HepG2 (cell line): ENCODE data around the gene HIF3A. TPM values are rescaled to one million over a fixed set of nuclear protein-coding genes. Genes with fewer than 3 reads are reported as not detected.

ENCODE experiments used
- ATAC-seq: fragments of 200-7000 bp; cut with Tn5 transposase; 3 replicates; pipeline ENCODE4 v1.9.1; 2020; ENCODE audit warnings: mild to moderate bottlenecking, moderate library complexity
- BruUV-seq: library from RNA; stranded (reverse); fragments of 400-500 nt; replicated peaks from 2 replicates; lab custom pipeline; 2021; lab: Mats Ljungman, UMichigan
- CTCF ChIA-PET: fragments of 300-600 bp; formaldehyde crosslinking; extraction: SDS; loops from one replicate; lab custom pipeline; 2021; ENCODE audit warnings: low total read pairs, inconsistent platforms, low intra/inter-chr PET ratio; lab: Yijun Ruan, JAX
- POLR2A ChIA-PET: fragments of 350-600 bp; sonication (Branson Sonifier 250); formaldehyde crosslinking; loops from one replicate; lab custom pipeline; 2020; ENCODE audit warnings: antibody characterized with exemption, inconsistent platforms; lab: Yijun Ruan, JAX
- DNase-seq: peaks from one replicate; pipeline ENCODE4 v3.0.0-alpha.2; 2015; ENCODE audit warnings: low spot score
- FAIRE-seq: peaks from 3 replicates; lab custom pipeline; 2011; peaks lifted over from hg19 to GRCh38; lab: Jason Lieb, UNC
- H2AFZ ChIP-seq: one replicate; pipeline ENCODE4 v1.6.1; 2011; ENCODE audit warnings: low read length, inconsistent platforms
- H3K27ac ChIP-seq: fragments of 300-600 bp; 3 replicates; pipeline ENCODE4 v1.8.0; 2011; ENCODE audit warnings: mixed run types, mild to moderate bottlenecking, mixed read lengths, low read length, inconsistent platforms; ENCODE audit not compliant: insufficient read depth; ENCODE audit errors: extremely low read length
- H3K27me3 ChIP-seq, 2 experiments: fragments of 200-600 bp in 1 of 2; 2 replicates in 1 of 2; 3 replicates in 1 of 2; pipeline versions ENCODE4 v1.6.0 to v1.8.0; 2011; ENCODE audit warnings: low read length in 2 of 2, mild to moderate bottlenecking in 2 of 2, moderate library complexity in 2 of 2, inconsistent platforms in 1 of 2; ENCODE audit not compliant: insufficient read depth in 2 of 2, control insufficient read depth in 1 of 2
- H3K36me3 ChIP-seq, 2 experiments: fragments of 200-600 bp in 1 of 2; replicated peaks in 1 of 2; 2 replicates in 1 of 2; 3 replicates in 1 of 2; pipeline versions ENCODE4 v1.5.1 to v1.8.0; 2011; ENCODE audit warnings: low read length in 2 of 2, inconsistent platforms in 1 of 2; ENCODE audit not compliant: insufficient read depth in 2 of 2, control insufficient read depth in 1 of 2
- H3K4me1 ChIP-seq: 2 replicates; pipeline ENCODE4 v1.5.1; 2012; ENCODE audit warnings: low read length, inconsistent platforms; ENCODE audit not compliant: insufficient read depth
- H3K4me2 ChIP-seq: 2 replicates; pipeline ENCODE4 v1.6.0; 2011; ENCODE audit warnings: low read depth, low read length, inconsistent platforms
- H3K4me3 ChIP-seq, 3 experiments: fragments of 200-600 bp in 1 of 3; sonication (generic), shearing (Covaris generic) in 1 of 3; replicated peaks in 1 of 3; 2 replicates each; pipeline ENCODE4 v1.5.1; 2011 to 2016; ENCODE audit warnings: low read length in 3 of 3, inconsistent platforms in 2 of 3, low read depth in 2 of 3, mild to moderate bottlenecking in 2 of 3, control low read depth in 1 of 3, mixed read lengths in 1 of 3; ENCODE audit not compliant: insufficient read depth in 1 of 3
- H3K79me2 ChIP-seq: one replicate; pipeline ENCODE4 v1.6.1; 2011; ENCODE audit warnings: low read length, inconsistent platforms; ENCODE audit not compliant: insufficient read depth
- H3K9ac ChIP-seq: 2 replicates; pipeline ENCODE4 v1.6.0; 2011; ENCODE audit warnings: mild to moderate bottlenecking, low read depth, low read length, inconsistent platforms; ENCODE audit not compliant: insufficient read depth
- H3K9me3 ChIP-seq: 2 replicates; pipeline ENCODE4 v1.5.1; 2012; ENCODE audit warnings: mild to moderate bottlenecking, low read length
- H4K20me1 ChIP-seq: 2 replicates; pipeline ENCODE4 v1.6.0; 2011; ENCODE audit warnings: inconsistent platforms, mild to moderate bottlenecking, low read length, moderate library complexity; ENCODE audit not compliant: insufficient read depth
- ELF4 ChIP-seq: sonication (generic); formaldehyde crosslinking; IDR thresholded peaks from 2 replicates; pipeline ENCODE4 v1.5.0; 2020; ENCODE audit warnings: missing genetic modification reagents, mild to moderate bottlenecking, moderate library complexity, borderline replicate concordance
- HNF4A ChIP-seq: sonication (generic); formaldehyde crosslinking; IDR thresholded peaks from 2 replicates; pipeline ENCODE4 v1.4.0; 2020; ENCODE audit warnings: missing genetic modification reagents
- MXD1 ChIP-seq: sonication (generic); formaldehyde crosslinking; IDR thresholded peaks from 2 replicates; pipeline ENCODE4 v1.4.0; 2020; ENCODE audit warnings: mild to moderate bottlenecking, missing genetic modification reagents
- SNAPC2 ChIP-seq: sonication (generic); formaldehyde crosslinking; IDR thresholded peaks from 2 replicates; pipeline ENCODE4 v1.8.1; 2022; ENCODE audit warnings: mild to moderate bottlenecking, missing genetic modification reagents
- ZNF850 ChIP-seq: sonication (generic); formaldehyde crosslinking; conservative IDR thresholded peaks from 2 replicates; pipeline ENCODE4 v1.9.0; 2021; ENCODE audit warnings: mild to moderate bottlenecking, missing genetic modification reagents
- WGBS: methylation state at CpG from one replicate; pipeline ENCODE4 v1.1.6; 2017; ENCODE audit warnings: low lambda C conversion rate; 5-methylcytosine and 5-hydroxymethylcytosine counted together
- in situ Hi-C: cut with HindIII; loops from 2 replicates; pipeline ENCODE4 v1.10.0; 2017; ENCODE audit warnings: low pct_unique_long_range_greater_than_20kb; ENCODE audit not compliant: extremely low pct_ligation_motif_present
- intact Hi-C: fragments of 100-400 bp; cut with micrococcal nuclease; formaldehyde crosslinking; loops from one replicate; pipeline ENCODE4 v1.10.0; 2022; ENCODE audit not compliant: unreplicated experiment
- polyA plus RNA-seq, 8 experiments: library from polyadenylated mRNA; depleted of rRNA in 3 of 8; stranded (reverse) in 7 of 8; unstranded in 1 of 8; fragments of >200 nt; fragmentation: Illumina TruSeq in 4 of 8; extraction: Trizol in 4 of 8; gene quantifications; 2 replicates each; pipeline versions ENCODE4 v1.2.1 to v1.2.3, GENCODE V29; 2011 to 2016; ENCODE audit warnings: low read depth in 4 of 8, missing spikeins in 1 of 8, mixed read lengths in 1 of 8; ENCODE audit not compliant: insufficient read depth in 1 of 8
- total RNA-seq, 5 experiments: library from RNA; depleted of rRNA; stranded (reverse); fragments of >200 nt; fragmentation: Illumina TruSeq; extraction: Trizol; gene quantifications; 2 replicates each; pipeline ENCODE4 v1.2.3, GENCODE V29; 2016; ENCODE audit warnings: low read depth in 1 of 5

HIF3A gene
- total and polyA plus RNA-seq, 2 of the 13 experiments (the other 11 are each of a cell fraction or from before 2014, with no cell fraction given) = 0.09 to 0.22 TPM

GRCh38 chr19:46361915-46362314 lies 65.1 kb downstream of the HIF3A start:
- Histone ChIP-seq H3K4me2 (no peak overlapping the region), H3K27ac (no peak overlapping the region), H3K4me1 (peaks cover 34% of the 10 kb centered on the region), H2AFZ (no peak overlapping the region), H3K9me3 (no peaks in the 10 kb centered on the region), H3K9ac (no peak overlapping the region), H3K27me3 (no peaks in the 10 kb centered on the region), H3K36me3 (peaks cover 2 to 47% of the 10 kb centered on the region in 2 experiments), H4K20me1 (no peaks in the 10 kb centered on the region), H3K79me2 (no peaks in the 10 kb centered on the region)
- CTCF ChIA-PET = no interaction called here
- POLR2A ChIA-PET = no interaction called here
- intact Hi-C loops = no loop called here
- no peak for DNase-seq
- ATAC-seq = no peak
- WGBS = 97% methylated on average over 2 of the region's 2 CpGs
- BruUV-seq = no TSS peak
- in situ Hi-C loops = no loop called here
- no peak for TF ChIP-seq SNAPC2 (CRISPR knock-in tag)
- TF ChIP-seq ELF4 (CRISPR knock-in tag) = no peak
- no peak for TF ChIP-seq MXD1
- TF ChIP-seq, all 625 proteins: peak for 0
- H3K4me3 ChIP-seq = no peak overlapping the region
- FAIRE-seq = no peak

GRCh38 chr19:46364359-46364758 lies 67.5 kb downstream of the HIF3A start:
- WGBS = 96% methylated on average over 2 of the region's 2 CpGs
- Histone ChIP-seq H4K20me1 (no peaks in the 10 kb centered on the region), H2AFZ (no peak overlapping the region), H3K9me3 (no peaks in the 10 kb centered on the region), H3K27me3 (no peaks in the 10 kb centered on the region), H3K79me2 (no peaks in the 10 kb centered on the region), H3K27ac (no peak overlapping the region), H3K36me3 (peaks cover 4 to 38% of the 10 kb centered on the region in 2 experiments; a peak in 4 of 5 replicates), H3K4me2 (no peak overlapping the region), H3K4me3 (no peak overlapping the region), H3K4me1 (peaks cover 13% of the 10 kb centered on the region), H3K9ac (no peak overlapping the region)
- in situ Hi-C loops = no loop called here
- no peak for ATAC-seq
- TF ChIP-seq HNF4A (CRISPR knock-in tag) = no peak
- TF ChIP-seq ZNF850 (CRISPR knock-in tag) = no peak
- BruUV-seq = no TSS peak
- intact Hi-C loops = no loop called here
- ChIA-PET POLR2A (no interaction called here), CTCF (no interaction called here)
- no peak for DNase-seq
- FAIRE-seq = no peak
